SJCRH30 (cell line): ENCODE data around the gene SYNE2. TPM values are rescaled to one million over a fixed set of nuclear protein-coding genes. Genes with fewer than 3 reads are reported as not detected.
"Not testable (repeated sequence)": the region's sequence is repeated elsewhere in the genome, so short reads cannot be mapped to it uniquely, and the experiment has no call there.

ENCODE experiments used
- DNase-seq, 2 experiments: peaks; one replicate each; pipeline ENCODE4 v3.0.0-alpha.2; 2015 to 2020
- H3K27ac ChIP-seq: fragments of 250-450 bp; sonication (Bioruptor Pico); 2 replicates; pipeline ENCODE4 v1.5.1; 2020; ENCODE audit warnings: mild to moderate bottlenecking, moderate library complexity
- H3K27me3 ChIP-seq: fragments of 250-450 bp; sonication (Bioruptor Pico); 2 replicates; pipeline ENCODE4 v1.5.1; 2020; ENCODE audit warnings: mild to moderate bottlenecking, moderate library complexity
- H3K36me3 ChIP-seq: fragments of 250-450 bp; sonication (Bioruptor Pico); 2 replicates; pipeline ENCODE4 v1.5.1; 2020; ENCODE audit warnings: mild to moderate bottlenecking, moderate library complexity
- H3K4me1 ChIP-seq: fragments of 250-450 bp; sonication (Bioruptor Pico); 2 replicates; pipeline ENCODE4 v1.5.1; 2020; ENCODE audit warnings: mild to moderate bottlenecking, moderate library complexity
- H3K4me3 ChIP-seq: fragments of 250-450 bp; sonication (Bioruptor Pico); 2 replicates; pipeline ENCODE4 v1.5.1; 2020; ENCODE audit warnings: mild to moderate bottlenecking, moderate library complexity
- H3K9me3 ChIP-seq: fragments of 250-450 bp; sonication (Bioruptor Pico); replicated peaks from 2 replicates; pipeline ENCODE4 v1.5.1; 2020; ENCODE audit warnings: mild to moderate bottlenecking, moderate library complexity
- total RNA-seq: library from RNA; depleted of rRNA; stranded (reverse); fragments of >200 nt; shearing (Covaris generic); gene quantifications from 2 replicates; pipeline ENCODE4 v1.2.3, GENCODE V29; 2014

The SYNE2 gene
- total RNA-seq, 1 experiment from 2014 or later, result 48.2 TPM

- no peaks in the 10 kb centered on the region for H3K27me3 ChIP-seq
- DNase-seq, result no peak
- no peak overlapping the region for H3K4me3 ChIP-seq
- no peaks in the 10 kb centered on the region for H3K4me1 ChIP-seq
- peaks cover 13% of the 10 kb centered on the region for H3K36me3 ChIP-seq
- H3K9me3 ChIP-seq, result no peaks in the 10 kb centered on the region
- no peak overlapping the region for H3K27ac ChIP-seq
Observed at GRCh38 chr14:64208981-64209380, 356.2 kb downstream of the SYNE2 start.

- Histone ChIP-seq H3K36me3 (peaks cover 13% of the 10 kb centered on the region), H3K4me3 (no peak overlapping the region), H3K27me3 (no peaks in the 10 kb centered on the region), H3K4me1 (no peaks in the 10 kb centered on the region), H3K9me3 (no peaks in the 10 kb centered on the region), H3K27ac (no peak overlapping the region)
- DNase-seq, result no peak
Observed at GRCh38 chr14:64209444-64210131, 356.8 kb downstream of the SYNE2 start.

GRCh38 chr14:64210216-64210615 lies 357.4 kb downstream of the SYNE2 start:
- no peak for DNase-seq
- H3K4me1 ChIP-seq, result no peaks in the 10 kb centered on the region
- H3K4me3 ChIP-seq, result no peak overlapping the region
- no peaks in the 10 kb centered on the region for H3K9me3 ChIP-seq
- H3K36me3 ChIP-seq, result peaks cover 13% of the 10 kb centered on the region
- no peaks in the 10 kb centered on the region for H3K27me3 ChIP-seq
- H3K27ac ChIP-seq, result no peak overlapping the region

- H3K9me3 ChIP-seq, H3K4me1 ChIP-seq, DNase-seq, H3K27ac ChIP-seq, H3K27me3 ChIP-seq, H3K4me3 ChIP-seq: not testable (repeated sequence)
- H3K36me3 ChIP-seq, result peaks cover 14% of the 10 kb centered on the region
Observed at GRCh38 chr14:64210912-64211311, 358.1 kb downstream of the SYNE2 start.

- H3K9me3 ChIP-seq, result no peaks in the 10 kb centered on the region
- no peak overlapping the region for H3K27ac ChIP-seq
- no peak overlapping the region for H3K4me3 ChIP-seq
- no peak for DNase-seq
- no peaks in the 10 kb centered on the region for H3K27me3 ChIP-seq
- H3K4me1 ChIP-seq, result no peaks in the 10 kb centered on the region
- H3K36me3 ChIP-seq, result peaks cover 17% of the 10 kb centered on the region
Observed at GRCh38 chr14:64212666-64213065, 359.9 kb downstream of the SYNE2 start.

- peaks cover 18% of the 10 kb centered on the region for H3K36me3 ChIP-seq
- H3K27ac ChIP-seq, result no peak overlapping the region
- DNase-seq, result no peak
- no peaks in the 10 kb centered on the region for H3K4me1 ChIP-seq
- H3K27me3 ChIP-seq, result no peaks in the 10 kb centered on the region
- no peaks in the 10 kb centered on the region for H3K9me3 ChIP-seq
- H3K4me3 ChIP-seq, result no peak overlapping the region
Observed at GRCh38 chr14:64213086-64213485, 360.3 kb downstream of the SYNE2 start.

- no peak overlapping the region for H3K4me3 ChIP-seq
- DNase-seq, result no peak
- no peaks in the 10 kb centered on the region for H3K9me3 ChIP-seq
- H3K27ac ChIP-seq, result no peak overlapping the region
- no peaks in the 10 kb centered on the region for H3K4me1 ChIP-seq
- H3K36me3 ChIP-seq, result peaks cover 16% of the 10 kb centered on the region
- H3K27me3 ChIP-seq, result no peaks in the 10 kb centered on the region
Observed at GRCh38 chr14:64213853-64214570, 361.2 kb downstream of the SYNE2 start.

- H3K27ac ChIP-seq, result no peak overlapping the region
- H3K9me3 ChIP-seq, result no peaks in the 10 kb centered on the region
- H3K36me3 ChIP-seq, result peaks cover 19% of the 10 kb centered on the region
- no peaks in the 10 kb centered on the region for H3K27me3 ChIP-seq
- no peak for DNase-seq
- H3K4me3 ChIP-seq, result no peak overlapping the region
- no peaks in the 10 kb centered on the region for H3K4me1 ChIP-seq
Observed at GRCh38 chr14:64215274-64215673, 362.5 kb downstream of the SYNE2 start.

- Histone ChIP-seq H3K27ac (no peak overlapping the region), H3K27me3 (no peaks in the 10 kb centered on the region), H3K36me3 (peaks cover 16% of the 10 kb centered on the region), H3K4me1 (no peaks in the 10 kb centered on the region), H3K9me3 (no peaks in the 10 kb centered on the region), H3K4me3 (no peak overlapping the region)
- no peak for DNase-seq
Observed at GRCh38 chr14:64215978-64216377, 363.2 kb downstream of the SYNE2 start.

- no peaks in the 10 kb centered on the region for H3K4me1 ChIP-seq
- no peak for DNase-seq
- no peak overlapping the region for H3K4me3 ChIP-seq
- no peak overlapping the region for H3K27ac ChIP-seq
- peaks cover 19% of the 10 kb centered on the region for H3K36me3 ChIP-seq
- no peaks in the 10 kb centered on the region for H3K27me3 ChIP-seq
- H3K9me3 ChIP-seq, result no peaks in the 10 kb centered on the region
Observed at GRCh38 chr14:64217308-64217707, 364.5 kb downstream of the SYNE2 start.

- H3K9me3 ChIP-seq, result no peaks in the 10 kb centered on the region
- DNase-seq, result no peak
- H3K4me3 ChIP-seq, result no peak overlapping the region
- H3K27ac ChIP-seq, result no peak overlapping the region
- peaks cover 19% of the 10 kb centered on the region for H3K36me3 ChIP-seq
- no peaks in the 10 kb centered on the region for H3K4me1 ChIP-seq
- H3K27me3 ChIP-seq, result no peaks in the 10 kb centered on the region
Observed at GRCh38 chr14:64217834-64218233, 365.0 kb downstream of the SYNE2 start.

- Histone ChIP-seq H3K9me3 (no peaks in the 10 kb centered on the region), H3K27ac (no peak overlapping the region), H3K36me3 (peaks cover 13% of the 10 kb centered on the region), H3K27me3 (no peaks in the 10 kb centered on the region), H3K4me3 (no peak overlapping the region), H3K4me1 (no peaks in the 10 kb centered on the region)
- no peak for DNase-seq
Observed at GRCh38 chr14:64218344-64219240, 365.8 kb downstream of the SYNE2 start.

- Histone ChIP-seq H3K9me3 (no peaks in the 10 kb centered on the region), H3K27ac (no peak overlapping the region), H3K27me3 (no peaks in the 10 kb centered on the region), H3K36me3 (peaks cover 16% of the 10 kb centered on the region), H3K4me1 (peaks cover 2% of the 10 kb centered on the region; the same call in 1 of the 2 replicates), H3K4me3 (no peak overlapping the region)
- DNase-seq, result no peak
Observed at GRCh38 chr14:64220056-64220455, 367.3 kb downstream of the SYNE2 start.

GRCh38 chr14:64220466-64220865 lies 367.7 kb downstream of the SYNE2 start:
- H3K4me1 ChIP-seq, result peaks cover 6% of the 10 kb centered on the region; the same call in 1 of the 2 replicates
- no peaks in the 10 kb centered on the region for H3K27me3 ChIP-seq
- H3K27ac ChIP-seq, result no peak overlapping the region
- H3K9me3 ChIP-seq, result no peaks in the 10 kb centered on the region
- peaks cover 16% of the 10 kb centered on the region for H3K36me3 ChIP-seq
- no peak overlapping the region for H3K4me3 ChIP-seq
- peak in 1 of 2 experiments; percentile 38 for DNase-seq
